HepG2 (cell line): ENCODE results near the gene PSMB1. TPM values are rescaled to one million over a fixed set of nuclear protein-coding genes. Genes with fewer than 3 reads are reported as not detected.

ENCODE experiments used
- HOXA3 ChIP-seq: sonication (generic); formaldehyde crosslinking; IDR thresholded peaks from 2 replicates; pipeline ENCODE4 v1.5.0; 2020; ENCODE audit warnings: missing genetic modification reagents
- NFKB2 ChIP-seq: sonication (generic); formaldehyde crosslinking; IDR thresholded peaks from 2 replicates; pipeline ENCODE4 v1.4.0; 2020; ENCODE audit warnings: missing genetic modification reagents, borderline replicate concordance
- NR1H2 ChIP-seq: sonication (generic); formaldehyde crosslinking; IDR thresholded peaks from 2 replicates; pipeline ENCODE4 v1.8.1; 2022; ENCODE audit warnings: low read depth, missing genetic modification reagents, borderline replicate concordance
- RORA ChIP-seq: sonication (generic); formaldehyde crosslinking; IDR thresholded peaks from 2 replicates; pipeline ENCODE4 v1.5.0; 2020; ENCODE audit warnings: mild to moderate bottlenecking, missing genetic modification reagents, moderate library complexity
- TRAFD1 ChIP-seq: sonication (generic); formaldehyde crosslinking; IDR thresholded peaks from 2 replicates; pipeline ENCODE4 v1.5.1; 2020; ENCODE audit warnings: missing genetic modification reagents, mild to moderate bottlenecking, borderline replicate concordance
- ZNF124 ChIP-seq: sonication (generic); formaldehyde crosslinking; IDR thresholded peaks from 2 replicates; pipeline ENCODE4 v1.4.0; 2020; ENCODE audit warnings: missing genetic modification reagents
- ZNF563 ChIP-seq: sonication (generic); formaldehyde crosslinking; IDR thresholded peaks from 2 replicates; pipeline ENCODE4 v1.8.0; 2022; ENCODE audit warnings: mild to moderate bottlenecking, moderate library complexity, missing genetic modification reagents
- ZNF670 ChIP-seq: sonication (generic); formaldehyde crosslinking; IDR thresholded peaks from 2 replicates; pipeline ENCODE4 v1.8.0; 2022; ENCODE audit warnings: mild to moderate bottlenecking, missing genetic modification reagents, borderline replicate concordance
- ZNF746 ChIP-seq: sonication (generic); formaldehyde crosslinking; IDR thresholded peaks from 2 replicates; pipeline ENCODE4 v1.8.0; 2022; ENCODE audit warnings: mild to moderate bottlenecking, missing genetic modification reagents
- ZNF747 ChIP-seq: sonication (generic); formaldehyde crosslinking; IDR thresholded peaks from 2 replicates; pipeline ENCODE4 v1.8.1; 2023; ENCODE audit warnings: missing genetic modification reagents, mild to moderate bottlenecking, borderline replicate concordance
- polyA plus RNA-seq, 8 experiments: library from polyadenylated mRNA; depleted of rRNA in 3 of 8; stranded (reverse) in 7 of 8; unstranded in 1 of 8; fragments of >200 nt; fragmentation: Illumina TruSeq in 4 of 8; extraction: Trizol in 4 of 8; gene quantifications; 2 replicates each; pipeline versions ENCODE4 v1.2.1 to v1.2.3, GENCODE V29; 2011 to 2016; ENCODE audit warnings: low read depth in 4 of 8, missing spikeins in 1 of 8, mixed read lengths in 1 of 8; ENCODE audit not compliant: insufficient read depth in 1 of 8
- total RNA-seq, 5 experiments: library from RNA; depleted of rRNA; stranded (reverse); fragments of >200 nt; fragmentation: Illumina TruSeq; extraction: Trizol; gene quantifications; 2 replicates each; pipeline ENCODE4 v1.2.3, GENCODE V29; 2016; ENCODE audit warnings: low read depth in 1 of 5
- TF ChIP-seq, protein P1 (sequence below): sonication (generic); formaldehyde crosslinking; IDR thresholded peaks from 2 replicates; pipeline ENCODE4 v1.5.1; 2020; ENCODE audit warnings: mild to moderate bottlenecking, missing genetic modification reagents
- TF ChIP-seq, protein P2 (sequence below): sonication (generic); formaldehyde crosslinking; conservative IDR thresholded peaks from 2 replicates; pipeline ENCODE4 v1.4.0; 2020; ENCODE audit warnings: missing genetic modification reagents
- TF ChIP-seq, protein P3 (sequence below): sonication (generic); formaldehyde crosslinking; IDR thresholded peaks from 2 replicates; pipeline ENCODE4 v1.4.0; 2020; ENCODE audit warnings: low read depth, mild to moderate bottlenecking, missing genetic modification reagents
- TF ChIP-seq, protein P4 (sequence below), 2 experiments: sonication (generic) in 1 of 2; formaldehyde crosslinking in 1 of 2; IDR thresholded peaks; 2 replicates each; pipeline versions ENCODE4 v1.6.1 to v1.9.0; 2014 to 2022; ENCODE audit warnings: antibody characterized with exemption in 1 of 2, borderline replicate concordance in 1 of 2, inconsistent platforms in 1 of 2, low read depth in 1 of 2, missing genetic modification reagents in 1 of 2

PSMB1 gene
- total and polyA plus RNA-seq, 2 of the 13 experiments (the other 11 are each of a cell fraction or from before 2014, with no cell fraction given) = 528 to 592 TPM

DNA sequence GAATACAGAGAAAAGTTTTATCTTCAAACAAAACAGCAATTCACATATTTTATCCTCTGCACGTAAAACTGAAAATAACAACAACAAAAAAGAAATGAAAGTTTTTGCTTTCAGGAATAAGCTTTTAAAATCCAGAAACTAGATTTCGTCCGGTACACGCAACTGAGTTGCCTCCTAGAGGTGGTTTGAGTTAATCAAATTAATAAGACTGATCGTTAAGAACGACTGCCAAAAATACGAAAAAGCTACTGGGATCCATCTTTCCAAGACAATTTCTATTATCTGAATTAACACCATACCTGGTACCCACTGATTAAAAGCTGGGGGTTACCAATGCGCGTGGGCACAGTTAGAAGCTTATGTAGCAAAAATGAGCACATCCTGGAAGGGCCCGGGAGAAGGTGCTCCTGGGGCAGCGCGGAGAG, 30.7 kb upstream of the PSMB1 start (continued):
- TF ChIP-seq, protein P1, sequence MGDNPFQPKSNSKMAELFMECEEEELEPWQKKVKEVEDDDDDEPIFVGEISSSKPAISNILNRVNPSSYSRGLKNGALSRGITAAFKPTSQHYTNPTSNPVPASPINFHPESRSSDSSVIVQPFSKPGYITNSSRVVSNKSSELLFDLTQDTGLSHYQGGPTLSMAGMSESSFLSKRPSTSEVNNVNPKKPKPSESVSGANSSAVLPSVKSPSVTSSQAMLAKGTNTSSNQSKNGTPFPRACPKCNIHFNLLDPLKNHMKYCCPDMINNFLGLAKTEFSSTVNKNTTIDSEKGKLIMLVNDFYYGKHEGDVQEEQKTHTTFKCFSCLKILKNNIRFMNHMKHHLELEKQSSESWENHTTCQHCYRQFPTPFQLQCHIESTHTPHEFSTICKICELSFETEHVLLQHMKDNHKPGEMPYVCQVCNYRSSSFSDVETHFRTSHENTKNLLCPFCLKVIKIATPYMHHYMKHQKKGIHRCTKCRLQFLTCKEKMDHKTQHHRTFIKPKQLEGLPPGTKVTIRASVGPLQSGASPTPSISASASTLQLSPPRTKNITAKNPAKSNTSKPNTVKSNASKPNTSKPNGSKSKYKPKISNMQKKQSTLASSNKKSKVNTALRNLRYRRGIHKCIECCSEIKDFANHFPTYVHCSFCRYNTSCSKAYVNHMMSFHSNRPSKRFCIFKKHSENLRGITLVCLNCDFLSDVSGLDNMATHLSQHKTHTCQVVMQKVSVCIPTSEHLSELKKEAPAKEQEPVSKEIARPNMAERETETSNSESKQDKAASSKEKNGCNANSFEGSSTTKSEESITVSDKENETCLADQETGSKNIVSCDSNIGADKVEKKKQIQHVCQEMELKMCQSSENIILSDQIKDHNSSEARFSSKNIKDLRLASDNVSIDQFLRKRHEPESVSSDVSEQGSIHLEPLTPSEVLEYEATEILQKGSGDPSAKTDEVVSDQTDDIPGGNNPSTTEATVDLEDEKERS (CRISPR knock-in tag) = no peak
- TF ChIP-seq NR1H2 (CRISPR knock-in tag) (no peak), RORA (CRISPR knock-in tag) (0 out of 2 replicates have a peak, but pooled peaks have one; percentile 5), ZNF746 (CRISPR knock-in tag) (no peak), ZNF563 (no peak), ZNF124 (no peak), TRAFD1 (no peak), ZNF747 (CRISPR knock-in tag) (no peak), NFKB2 (no peak), HOXA3 (no peak), ZNF670 (no peak)
- TF ChIP-seq, protein P2, sequence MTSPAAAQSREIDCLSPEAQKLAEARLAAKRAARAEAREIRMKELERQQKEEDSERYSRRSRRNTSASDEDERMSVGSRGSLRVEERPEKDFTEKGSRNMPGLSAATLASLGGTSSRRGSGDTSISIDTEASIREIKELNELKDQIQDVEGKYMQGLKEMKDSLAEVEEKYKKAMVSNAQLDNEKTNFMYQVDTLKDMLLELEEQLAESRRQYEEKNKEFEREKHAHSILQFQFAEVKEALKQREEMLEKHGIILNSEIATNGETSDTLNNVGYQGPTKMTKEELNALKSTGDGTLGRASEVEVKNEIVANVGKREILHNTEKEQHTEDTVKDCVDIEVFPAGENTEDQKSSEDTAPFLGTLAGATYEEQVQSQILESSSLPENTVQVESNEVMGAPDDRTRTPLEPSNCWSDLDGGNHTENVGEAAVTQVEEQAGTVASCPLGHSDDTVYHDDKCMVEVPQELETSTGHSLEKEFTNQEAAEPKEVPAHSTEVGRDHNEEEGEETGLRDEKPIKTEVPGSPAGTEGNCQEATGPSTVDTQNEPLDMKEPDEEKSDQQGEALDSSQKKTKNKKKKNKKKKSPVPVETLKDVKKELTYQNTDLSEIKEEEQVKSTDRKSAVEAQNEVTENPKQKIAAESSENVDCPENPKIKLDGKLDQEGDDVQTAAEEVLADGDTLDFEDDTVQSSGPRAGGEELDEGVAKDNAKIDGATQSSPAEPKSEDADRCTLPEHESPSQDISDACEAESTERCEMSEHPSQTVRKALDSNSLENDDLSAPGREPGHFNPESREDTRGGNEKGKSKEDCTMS (CRISPR knock-in tag) = no peak
- TF ChIP-seq, protein P3, sequence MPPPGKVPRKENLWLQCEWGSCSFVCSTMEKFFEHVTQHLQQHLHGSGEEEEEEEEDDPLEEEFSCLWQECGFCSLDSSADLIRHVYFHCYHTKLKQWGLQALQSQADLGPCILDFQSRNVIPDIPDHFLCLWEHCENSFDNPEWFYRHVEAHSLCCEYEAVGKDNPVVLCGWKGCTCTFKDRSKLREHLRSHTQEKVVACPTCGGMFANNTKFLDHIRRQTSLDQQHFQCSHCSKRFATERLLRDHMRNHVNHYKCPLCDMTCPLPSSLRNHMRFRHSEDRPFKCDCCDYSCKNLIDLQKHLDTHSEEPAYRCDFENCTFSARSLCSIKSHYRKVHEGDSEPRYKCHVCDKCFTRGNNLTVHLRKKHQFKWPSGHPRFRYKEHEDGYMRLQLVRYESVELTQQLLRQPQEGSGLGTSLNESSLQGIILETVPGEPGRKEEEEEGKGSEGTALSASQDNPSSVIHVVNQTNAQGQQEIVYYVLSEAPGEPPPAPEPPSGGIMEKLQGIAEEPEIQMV (CRISPR knock-in tag) = no peak
- TF ChIP-seq, protein P4, sequence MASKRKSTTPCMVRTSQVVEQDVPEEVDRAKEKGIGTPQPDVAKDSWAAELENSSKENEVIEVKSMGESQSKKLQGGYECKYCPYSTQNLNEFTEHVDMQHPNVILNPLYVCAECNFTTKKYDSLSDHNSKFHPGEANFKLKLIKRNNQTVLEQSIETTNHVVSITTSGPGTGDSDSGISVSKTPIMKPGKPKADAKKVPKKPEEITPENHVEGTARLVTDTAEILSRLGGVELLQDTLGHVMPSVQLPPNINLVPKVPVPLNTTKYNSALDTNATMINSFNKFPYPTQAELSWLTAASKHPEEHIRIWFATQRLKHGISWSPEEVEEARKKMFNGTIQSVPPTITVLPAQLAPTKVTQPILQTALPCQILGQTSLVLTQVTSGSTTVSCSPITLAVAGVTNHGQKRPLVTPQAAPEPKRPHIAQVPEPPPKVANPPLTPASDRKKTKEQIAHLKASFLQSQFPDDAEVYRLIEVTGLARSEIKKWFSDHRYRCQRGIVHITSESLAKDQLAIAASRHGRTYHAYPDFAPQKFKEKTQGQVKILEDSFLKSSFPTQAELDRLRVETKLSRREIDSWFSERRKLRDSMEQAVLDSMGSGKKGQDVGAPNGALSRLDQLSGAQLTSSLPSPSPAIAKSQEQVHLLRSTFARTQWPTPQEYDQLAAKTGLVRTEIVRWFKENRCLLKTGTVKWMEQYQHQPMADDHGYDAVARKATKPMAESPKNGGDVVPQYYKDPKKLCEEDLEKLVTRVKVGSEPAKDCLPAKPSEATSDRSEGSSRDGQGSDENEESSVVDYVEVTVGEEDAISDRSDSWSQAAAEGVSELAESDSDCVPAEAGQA (IDR thresholded peaks at IDR 0.05; ENCODE audit: low read depth) = no peak
- TF ChIP-seq, protein P4 (CRISPR knock-in tag; IDR thresholded peaks at IDR 0.05; ENCODE audit: borderline replicate concordance) = no peak
